GM12878 (cell line): Measurements from ENCODE around the gene BAG3. TPM values are rescaled to one million over a fixed set of nuclear protein-coding genes. Genes with fewer than 3 reads are reported as not detected.

Experiments
- ATAC-seq: fragments of 200-7000 bp; cut with Tn5 transposase; 3 replicates; pipeline ENCODE4 v1.9.1; 2020; ENCODE audit warnings: mild to moderate bottlenecking, moderate library complexity
- BruUV-seq: library from RNA; stranded (reverse); fragments of 400-500 nt; replicated peaks from 2 replicates; lab custom pipeline; 2021; lab: Mats Ljungman, UMichigan
- CTCF ChIA-PET: fragments of 300-600 bp; sonication (Branson Sonifier 250); formaldehyde crosslinking; extraction: SDS; loops from one replicate; lab custom pipeline; 2021; ENCODE audit warnings: inconsistent platforms; lab: Yijun Ruan, JAX
- POLR2A ChIA-PET: fragments of 350-600 bp; formaldehyde crosslinking; extraction: SDS; loops from one replicate; lab custom pipeline; 2021; ENCODE audit warnings: inconsistent platforms; lab: Charles Lee
- RAD21 ChIA-PET: fragments of 300-600 bp; sonication (Branson Sonifier 250); formaldehyde crosslinking; loops from one replicate; lab custom pipeline; 2023; ENCODE audit warnings: antibody characterized with exemption; ENCODE audit not compliant: unreplicated experiment; lab: Charles Lee
- SMC1A ChIA-PET: fragments of 300-600 bp; sonication (Branson Sonifier 250); formaldehyde crosslinking; loops from one replicate; lab custom pipeline; 2023; ENCODE audit not compliant: unreplicated experiment, uncharacterized antibody; lab: Charles Lee
- DNase-seq: peaks from one replicate; pipeline ENCODE4 v3.0.0-alpha.2; 2011; ENCODE audit warnings: low read depth, low spot score
- FAIRE-seq: peaks from 3 replicates; lab custom pipeline; 2011; peaks lifted over from hg19 to GRCh38; lab: Jason Lieb, UNC
- H2AFZ ChIP-seq: 2 replicates; pipeline ENCODE4 v1.6.0; 2011; ENCODE audit warnings: low read depth, low read length, control low read depth; ENCODE audit not compliant: control insufficient read depth
- H3K27ac ChIP-seq: 2 replicates; pipeline ENCODE4 v1.5.1; 2011; ENCODE audit warnings: control low read depth; ENCODE audit not compliant: control insufficient read depth, insufficient read depth
- H3K27me3 ChIP-seq, 2 experiments: replicated peaks in 1 of 2; 2 replicates each; pipeline versions ENCODE4 v1.6.0 to v1.6.1; 2011; ENCODE audit warnings: low read length in 1 of 2; ENCODE audit not compliant: control insufficient read depth in 2 of 2, insufficient read depth in 2 of 2
- H3K36me3 ChIP-seq, 2 experiments: 2 replicates each; pipeline ENCODE4 v1.5.1; 2011; ENCODE audit warnings: low read length in 1 of 2; ENCODE audit not compliant: control insufficient read depth in 2 of 2, insufficient read depth in 2 of 2
- H3K4me1 ChIP-seq: 2 replicates; pipeline ENCODE4 v1.6.1; 2011; ENCODE audit warnings: mild to moderate bottlenecking, low read length, moderate library complexity, mixed read lengths; ENCODE audit not compliant: control insufficient read depth, insufficient read depth
- H3K4me2 ChIP-seq: 2 replicates; pipeline ENCODE4 v1.6.0; 2011; ENCODE audit warnings: control low read depth; ENCODE audit not compliant: control insufficient read depth, insufficient read depth
- H3K4me3 ChIP-seq: fragments of 200-600 bp; sonication (generic); 2 replicates; pipeline ENCODE4 v1.5.1; 2016
- H3K79me2 ChIP-seq: 2 replicates; pipeline ENCODE4 v1.6.0; 2011; ENCODE audit warnings: low read length; ENCODE audit not compliant: control insufficient read depth, insufficient read depth
- H3K9ac ChIP-seq: 2 replicates; pipeline ENCODE4 v1.8.0; 2011; ENCODE audit warnings: low read length, control low read depth, mixed read lengths; ENCODE audit not compliant: control insufficient read depth, insufficient read depth
- H3K9me3 ChIP-seq: replicated peaks from 3 replicates; pipeline ENCODE4 v1.5.1; 2011; ENCODE audit warnings: mild to moderate bottlenecking, low read length; ENCODE audit not compliant: control insufficient read depth, insufficient read depth
- H4K20me1 ChIP-seq: 2 replicates; pipeline ENCODE4 v1.6.0; 2011; ENCODE audit not compliant: control insufficient read depth, insufficient read depth
- CREB1 ChIP-seq: IDR thresholded peaks from 2 replicates; pipeline ENCODE4 v1.6.1; 2012; ENCODE audit warnings: low read depth, mild to moderate bottlenecking, inconsistent platforms
- DPF2 ChIP-seq: fragments of 450-650 bp; IDR thresholded peaks from 2 replicates; pipeline ENCODE4 v1.6.1; 2017; ENCODE audit warnings: mild to moderate bottlenecking
- GABPA ChIP-seq: IDR thresholded peaks from 2 replicates; pipeline ENCODE4 v1.6.1; 2014; ENCODE audit warnings: antibody characterized with exemption, low read depth, mild to moderate bottlenecking, inconsistent platforms
- GATAD2B ChIP-seq: fragments of 450-650 bp; conservative IDR thresholded peaks from 2 replicates; pipeline ENCODE4 v1.6.1; 2017; ENCODE audit warnings: low read depth, mild to moderate bottlenecking, moderate library complexity
- HDAC2 ChIP-seq: fragments of 200-600 bp; sonication (generic); IDR thresholded peaks from 2 replicates; pipeline ENCODE4 v1.6.1; 2017
- IKZF2 ChIP-seq, 2 experiments: fragments of 450-650 bp; IDR thresholded peaks; 2 replicates each; pipeline ENCODE4 v1.6.1; 2017; ENCODE audit warnings: mild to moderate bottlenecking in 2 of 2, moderate library complexity in 2 of 2
- MTA3 ChIP-seq: IDR thresholded peaks from 2 replicates; pipeline ENCODE4 v1.6.1; 2012; ENCODE audit warnings: low read length, inconsistent platforms, borderline replicate concordance
- MXI1 ChIP-seq: fragments of 150-350 bp; IDR thresholded peaks from 2 replicates; pipeline ENCODE4 v1.6.1; 2011; ENCODE audit warnings: low read depth, mild to moderate bottlenecking, inconsistent platforms, low read length, improper control_type of control experiment
- NFIC ChIP-seq: IDR thresholded peaks from 2 replicates; pipeline ENCODE4 v1.6.1; 2012; ENCODE audit warnings: low read depth, mild to moderate bottlenecking, inconsistent platforms, low read length, moderate library complexity
- NFXL1 ChIP-seq: fragments of 450-650 bp; IDR thresholded peaks from 2 replicates; pipeline ENCODE4 v1.6.1; 2017; ENCODE audit warnings: antibody characterized with exemption, mild to moderate bottlenecking, borderline replicate concordance
- NR2C1 ChIP-seq: fragments of 450-650 bp; IDR thresholded peaks from 2 replicates; pipeline ENCODE4 v1.6.1; 2017; ENCODE audit warnings: antibody characterized with exemption, mild to moderate bottlenecking, moderate library complexity
- NR2F1 ChIP-seq: fragments of 450-650 bp; conservative IDR thresholded peaks from 2 replicates; pipeline ENCODE4 v1.6.1; 2017; ENCODE audit warnings: mild to moderate bottlenecking
- PAX8 ChIP-seq: fragments of 450-650 bp; IDR thresholded peaks from 2 replicates; pipeline ENCODE4 v1.6.1; 2017; ENCODE audit warnings: mild to moderate bottlenecking, moderate library complexity
- PML ChIP-seq: IDR thresholded peaks from 2 replicates; pipeline ENCODE4 v1.6.1; 2012; ENCODE audit warnings: low read length, inconsistent platforms
- POLR2AphosphoS2 ChIP-seq: IDR thresholded peaks from 2 replicates; pipeline ENCODE4 v1.6.1; 2011; ENCODE audit warnings: low read depth, mild to moderate bottlenecking, low read length, improper control_type of control experiment, moderate library complexity
- POLR2AphosphoS5 ChIP-seq: IDR thresholded peaks from 2 replicates; pipeline ENCODE4 v1.6.1; 2011; ENCODE audit warnings: mild to moderate bottlenecking, low read length, inconsistent platforms
- SPI1 ChIP-seq: IDR thresholded peaks from 2 replicates; pipeline ENCODE4 v1.6.1; 2011; ENCODE audit warnings: low read depth, mild to moderate bottlenecking, low read length, moderate library complexity, borderline replicate concordance; ENCODE audit not compliant: insufficient read depth
- ZNF384 ChIP-seq: IDR thresholded peaks from 2 replicates; pipeline ENCODE4 v1.6.1; 2012; ENCODE audit warnings: low read depth, mild to moderate bottlenecking, low read length, improper control_type of control experiment, borderline replicate concordance
- WGBS: methylation state at CpG from one replicate; pipeline ENCODE4 v1.1.6; 2016; ENCODE audit warnings: low lambda C conversion rate; ENCODE audit not compliant: insufficient replicate concordance, insufficient coverage; ENCODE audit errors: missing lambda C conversion rate; 5-methylcytosine and 5-hydroxymethylcytosine counted together
- in situ Hi-C: fragments of 300-500 bp; cut with MboI; formaldehyde crosslinking; loops from 9 replicates; pipeline ENCODE4 v1.14.3; 2018; ENCODE audit warnings: mixed read lengths
- intact Hi-C: fragments of 100-400 bp; cut with micrococcal nuclease; formaldehyde crosslinking; loops from one replicate; pipeline ENCODE4 v1.14.2; 2022; ENCODE audit not compliant: unreplicated experiment
- polyA plus RNA-seq, 11 experiments: library from polyadenylated mRNA; depleted of rRNA in 4 of 11; unstranded in 6 of 11; stranded (reverse) in 5 of 11; fragments of >200 nt; fragmentation: Nextera tagmentation in 4 of 11; fragmentation: Illumina TruSeq in 1 of 11; extraction: Ambion mirVana in 4 of 11; extraction: Trizol in 1 of 11; gene quantifications; 1 replicate in 1 of 11; 2 replicates in 10 of 11; pipeline versions ENCODE4 v1.2.1 to v1.2.3, GENCODE V29; 2011 to 2016; ENCODE audit warnings: inconsistent platforms in 2 of 11, missing spikeins in 2 of 11, low read depth in 1 of 11
- total RNA-seq, 4 experiments: library from RNA; depleted of rRNA in 3 of 4; stranded (reverse); fragments of >200 nt in 3 of 4; fragmentation: Illumina TruSeq in 1 of 4; extraction: Trizol in 1 of 4; gene quantifications; 2 replicates each; pipeline versions ENCODE4 v1.2.1 to v1.2.3, GENCODE V29; 2013 to 2021
- TF ChIP-seq, protein P1 (sequence below): fragments of 450-650 bp; IDR thresholded peaks from 2 replicates; pipeline ENCODE4 v1.6.1; 2016; ENCODE audit warnings: mild to moderate bottlenecking
- TF ChIP-seq, protein P2 (sequence below): fragments of 450-650 bp; IDR thresholded peaks from 2 replicates; pipeline ENCODE4 v1.6.1; 2017; ENCODE audit warnings: mild to moderate bottlenecking, low read depth, inconsistent platforms; ENCODE audit not compliant: poor library complexity, severe bottlenecking

Gene BAG3
- total and polyA plus RNA-seq, 10 of the 15 experiments (the other 5 are each of a cell fraction or from before 2014, with no cell fraction given), result 0.71 to 14.1 (median 4.3) TPM

DNA sequence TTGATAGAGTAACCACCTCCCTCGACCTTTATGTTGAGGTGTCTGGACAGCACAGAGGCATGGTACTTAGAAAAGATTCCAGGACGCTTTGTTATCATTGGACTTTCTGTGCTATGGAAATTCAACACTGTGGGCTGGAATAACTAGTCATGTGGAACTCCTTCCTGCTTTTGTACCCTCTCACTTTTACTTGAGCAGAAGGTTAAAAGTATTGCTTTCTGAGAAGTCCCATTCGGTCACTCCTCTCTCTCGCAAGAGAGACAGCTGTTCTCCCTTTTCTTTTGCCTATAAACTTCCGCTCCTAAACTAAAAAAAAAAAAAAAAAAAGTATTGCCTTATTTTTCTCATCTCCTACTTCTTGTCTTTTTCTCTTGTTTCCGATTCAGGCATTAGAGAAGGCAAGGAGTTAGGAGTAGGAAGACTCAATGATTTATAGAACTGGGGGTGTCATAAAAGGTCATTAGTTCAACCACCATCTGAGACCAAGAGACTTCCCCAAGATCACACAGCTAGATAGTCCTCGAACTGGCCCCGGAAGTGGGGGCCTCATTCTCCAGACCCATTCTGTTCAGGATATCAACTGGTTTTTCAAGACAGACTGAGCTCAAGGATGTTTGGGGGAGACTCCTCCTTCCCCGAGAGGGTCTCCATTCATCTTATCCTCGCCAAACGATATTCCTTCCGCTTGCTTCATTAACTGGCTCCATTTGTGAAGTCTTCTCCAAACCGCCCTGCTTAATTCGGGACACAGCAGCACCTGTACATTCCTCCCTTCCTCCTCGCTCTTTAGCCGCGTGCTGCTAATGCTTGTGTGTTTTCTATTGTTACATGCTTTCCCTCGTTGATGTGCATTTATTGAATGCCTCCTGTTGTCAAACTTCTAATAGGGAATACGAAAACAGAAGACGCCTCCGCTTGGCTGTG, 73.7 kb downstream of the BAG3 start:
- Histone ChIP-seq H2AFZ (peak overlapping the region; percentile 76), H3K4me2 (peak overlapping the region; percentile 95), H3K27me3 (no peaks in the 10 kb centered on the region), H3K9ac (peak overlapping the region; percentile 78), H3K36me3 (no peaks in the 10 kb centered on the region), H3K27ac (peak overlapping the region; percentile 82), H3K9me3 (no peaks in the 10 kb centered on the region), H3K79me2 (peaks cover 1% of the 10 kb centered on the region; the same call in 1 of the 2 replicates), H3K4me3 (peak overlapping the region; percentile 64), H4K20me1 (no peaks in the 10 kb centered on the region), H3K4me1 (peaks cover 17% of the 10 kb centered on the region)
- DNase-seq (no peak), ATAC-seq (peak; percentile 35), FAIRE-seq (peak; percentile 78)
- WGBS, result 3% methylated on average over 20 of the region's 21 CpGs
- BruUV-seq, result TSS peak; percentile 94
- ChIA-PET POLR2A (interaction anchor here (0.5 to 6.1 kb wide), 21 partner anchors 10 to 1680 kb away, joined by 3 to 85 read pairs (median 6); partner anchors contain the start of gene MCMBP), SMC1A (interaction anchor here (0.7 to 6.3 kb wide), 17 partner anchors 8 to 138 kb away, joined by 3 to 165 read pairs (median 5); no protein-coding TSS in a partner anchor), CTCF (interaction anchor here (0.6 to 6.2 kb wide), 17 partner anchors 8 to 641 kb away, joined by 3 to 68 read pairs (median 7); no protein-coding TSS in a partner anchor), RAD21 (interaction anchor here (0.6 to 8.5 kb wide), 18 partner anchors 10 to 599 kb away, joined by 3 to 143 read pairs (median 6); partner anchors contain the start of gene MCMBP)
- in situ Hi-C loops (no loop called here), intact Hi-C loops (loop anchor here (1.0 kb wide), 2 partner anchors 16 to 21 kb away; no protein-coding TSS in a partner anchor)
- no peak for TF ChIP-seq NFXL1
- peak; percentile 37; the same call in 1 of the 2 replicates for TF ChIP-seq PML
- TF ChIP-seq, protein P1, sequence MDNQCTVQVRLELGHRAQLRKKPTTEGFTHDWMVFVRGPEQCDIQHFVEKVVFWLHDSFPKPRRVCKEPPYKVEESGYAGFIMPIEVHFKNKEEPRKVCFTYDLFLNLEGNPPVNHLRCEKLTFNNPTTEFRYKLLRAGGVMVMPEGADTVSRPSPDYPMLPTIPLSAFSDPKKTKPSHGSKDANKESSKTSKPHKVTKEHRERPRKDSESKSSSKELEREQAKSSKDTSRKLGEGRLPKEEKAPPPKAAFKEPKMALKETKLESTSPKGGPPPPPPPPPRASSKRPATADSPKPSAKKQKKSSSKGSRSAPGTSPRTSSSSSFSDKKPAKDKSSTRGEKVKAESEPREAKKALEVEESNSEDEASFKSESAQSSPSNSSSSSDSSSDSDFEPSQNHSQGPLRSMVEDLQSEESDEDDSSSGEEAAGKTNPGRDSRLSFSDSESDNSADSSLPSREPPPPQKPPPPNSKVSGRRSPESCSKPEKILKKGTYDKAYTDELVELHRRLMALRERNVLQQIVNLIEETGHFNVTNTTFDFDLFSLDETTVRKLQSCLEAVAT, result peak; percentile 83
- TF ChIP-seq CREB1, result peak; percentile 31; the same call in 1 of the 2 replicates
- TF ChIP-seq HDAC2, result no peak
- TF ChIP-seq MTA3, result peak; percentile 77; the same call in 1 of the 2 replicates
- peak in 1 of 2 experiments; percentile 41; a peak in 3 of 4 replicates for TF ChIP-seq IKZF2 (IDR thresholded peaks at IDR 0.05)
- TF ChIP-seq SPI1, result peak; percentile 3; the same call in 1 of the 2 replicates
- peak; percentile 74 for TF ChIP-seq NFIC
- TF ChIP-seq POLR2AphosphoS5, result peak; percentile 73
- 0 out of 2 replicates have a peak, but pooled peaks have one; percentile 40 for TF ChIP-seq MXI1
- TF ChIP-seq NR2F1, result peak; percentile 90
- TF ChIP-seq PAX8, result no peak
- TF ChIP-seq GABPA, result 0 out of 2 replicates have a peak, but pooled peaks have one; percentile 49
- 0 out of 2 replicates have a peak, but pooled peaks have one; percentile 20 for TF ChIP-seq NR2C1
- TF ChIP-seq, protein P2, sequence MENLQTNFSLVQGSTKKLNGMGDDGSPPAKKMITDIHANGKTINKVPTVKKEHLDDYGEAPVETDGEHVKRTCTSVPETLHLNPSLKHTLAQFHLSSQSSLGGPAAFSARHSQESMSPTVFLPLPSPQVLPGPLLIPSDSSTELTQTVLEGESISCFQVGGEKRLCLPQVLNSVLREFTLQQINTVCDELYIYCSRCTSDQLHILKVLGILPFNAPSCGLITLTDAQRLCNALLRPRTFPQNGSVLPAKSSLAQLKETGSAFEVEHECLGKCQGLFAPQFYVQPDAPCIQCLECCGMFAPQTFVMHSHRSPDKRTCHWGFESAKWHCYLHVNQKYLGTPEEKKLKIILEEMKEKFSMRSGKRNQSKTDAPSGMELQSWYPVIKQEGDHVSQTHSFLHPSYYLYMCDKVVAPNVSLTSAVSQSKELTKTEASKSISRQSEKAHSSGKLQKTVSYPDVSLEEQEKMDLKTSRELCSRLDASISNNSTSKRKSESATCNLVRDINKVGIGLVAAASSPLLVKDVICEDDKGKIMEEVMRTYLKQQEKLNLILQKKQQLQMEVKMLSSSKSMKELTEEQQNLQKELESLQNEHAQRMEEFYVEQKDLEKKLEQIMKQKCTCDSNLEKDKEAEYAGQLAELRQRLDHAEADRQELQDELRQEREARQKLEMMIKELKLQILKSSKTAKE, result peak; percentile 55
- no peak for TF ChIP-seq GATAD2B
- peak; percentile 71; the same call in 1 of the 2 replicates for TF ChIP-seq ZNF384
- TF ChIP-seq POLR2AphosphoS2, result 0 out of 2 replicates have a peak, but pooled peaks have one; percentile 4
- 0 out of 2 replicates have a peak, but pooled peaks have one; percentile 5 for TF ChIP-seq DPF2
